Measurements from ENCODE around the gene MARCHF4. TPM values are rescaled to one million over a fixed set of nuclear protein-coding genes. Genes with fewer than 3 reads are reported as not detected.

Gene MARCHF4
- total RNA-seq, 2 donors from 2014 or later: 0.08 TPM; not detected in 1

DNA sequence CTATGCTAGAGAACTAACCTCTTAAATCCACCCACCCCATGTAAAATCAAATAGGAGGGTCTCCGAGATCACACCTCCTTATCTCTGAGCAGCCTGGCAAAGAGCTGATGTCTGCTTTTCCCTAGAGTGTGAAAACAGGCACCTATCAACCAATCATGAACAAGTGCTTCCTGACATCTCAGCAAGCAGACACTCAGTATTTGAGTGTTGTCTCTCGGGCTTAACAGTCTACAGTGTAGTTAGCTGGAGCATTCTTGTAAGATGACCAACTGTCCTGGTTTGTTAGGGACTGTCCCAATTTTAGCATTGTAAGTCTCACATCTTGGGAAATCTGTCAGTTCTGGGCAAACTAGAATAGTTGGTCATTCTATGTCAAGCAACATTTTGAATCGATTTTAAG lies 26.4 kb downstream of the MARCHF4 start:
- Histone ChIP-seq H3K4me1 (peaks cover 0 to 21% of the 10 kb centered on the region in 2 donors), H3K27me3 (no peaks in the 10 kb centered on the region), H3K4me3 (no peak overlapping the region), H3K9me3 (no peaks in the 10 kb centered on the region), H3K27ac (no peak overlapping the region), H3K36me3 (no peaks in the 10 kb centered on the region)
- no peak for DNase-seq (ENCODE audit: low spot score)
- TF ChIP-seq, protein P1, sequence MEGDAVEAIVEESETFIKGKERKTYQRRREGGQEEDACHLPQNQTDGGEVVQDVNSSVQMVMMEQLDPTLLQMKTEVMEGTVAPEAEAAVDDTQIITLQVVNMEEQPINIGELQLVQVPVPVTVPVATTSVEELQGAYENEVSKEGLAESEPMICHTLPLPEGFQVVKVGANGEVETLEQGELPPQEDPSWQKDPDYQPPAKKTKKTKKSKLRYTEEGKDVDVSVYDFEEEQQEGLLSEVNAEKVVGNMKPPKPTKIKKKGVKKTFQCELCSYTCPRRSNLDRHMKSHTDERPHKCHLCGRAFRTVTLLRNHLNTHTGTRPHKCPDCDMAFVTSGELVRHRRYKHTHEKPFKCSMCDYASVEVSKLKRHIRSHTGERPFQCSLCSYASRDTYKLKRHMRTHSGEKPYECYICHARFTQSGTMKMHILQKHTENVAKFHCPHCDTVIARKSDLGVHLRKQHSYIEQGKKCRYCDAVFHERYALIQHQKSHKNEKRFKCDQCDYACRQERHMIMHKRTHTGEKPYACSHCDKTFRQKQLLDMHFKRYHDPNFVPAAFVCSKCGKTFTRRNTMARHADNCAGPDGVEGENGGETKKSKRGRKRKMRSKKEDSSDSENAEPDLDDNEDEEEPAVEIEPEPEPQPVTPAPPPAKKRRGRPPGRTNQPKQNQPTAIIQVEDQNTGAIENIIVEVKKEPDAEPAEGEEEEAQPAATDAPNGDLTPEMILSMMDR (IDR thresholded peaks at IDR 0.05): no peak

DNA sequence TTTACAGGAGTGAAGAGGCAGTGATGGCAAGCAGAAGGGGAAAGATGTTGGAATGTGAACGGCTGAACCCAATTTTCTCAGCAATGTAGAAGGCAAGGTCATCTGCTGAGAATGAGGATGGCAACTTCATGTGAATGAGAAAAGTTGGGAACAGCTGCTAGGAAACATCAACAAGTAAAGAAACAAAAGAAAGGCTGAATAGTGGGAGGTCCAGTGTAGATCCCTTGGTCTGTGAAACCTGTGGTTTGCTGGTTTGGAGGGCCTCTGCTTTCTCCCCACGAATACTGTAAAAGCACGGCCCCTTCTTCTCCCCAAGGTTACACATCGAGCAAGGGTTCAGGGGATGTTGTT lies 27.4 kb downstream of the MARCHF4 start:
- H3K36me3 ChIP-seq: no peaks in the 10 kb centered on the region
- H3K27ac ChIP-seq: no peak overlapping the region
- no peak for DNase-seq (ENCODE audit: low spot score)
- peaks cover 0 to 30% of the 10 kb centered on the region in 2 donors for H3K4me1 ChIP-seq
- H3K9me3 ChIP-seq: no peaks in the 10 kb centered on the region
- no peaks in the 10 kb centered on the region for H3K27me3 ChIP-seq
- TF ChIP-seq, protein P1 (IDR thresholded peaks at IDR 0.05): no peak
- H3K4me3 ChIP-seq: no peak overlapping the region

DNA sequence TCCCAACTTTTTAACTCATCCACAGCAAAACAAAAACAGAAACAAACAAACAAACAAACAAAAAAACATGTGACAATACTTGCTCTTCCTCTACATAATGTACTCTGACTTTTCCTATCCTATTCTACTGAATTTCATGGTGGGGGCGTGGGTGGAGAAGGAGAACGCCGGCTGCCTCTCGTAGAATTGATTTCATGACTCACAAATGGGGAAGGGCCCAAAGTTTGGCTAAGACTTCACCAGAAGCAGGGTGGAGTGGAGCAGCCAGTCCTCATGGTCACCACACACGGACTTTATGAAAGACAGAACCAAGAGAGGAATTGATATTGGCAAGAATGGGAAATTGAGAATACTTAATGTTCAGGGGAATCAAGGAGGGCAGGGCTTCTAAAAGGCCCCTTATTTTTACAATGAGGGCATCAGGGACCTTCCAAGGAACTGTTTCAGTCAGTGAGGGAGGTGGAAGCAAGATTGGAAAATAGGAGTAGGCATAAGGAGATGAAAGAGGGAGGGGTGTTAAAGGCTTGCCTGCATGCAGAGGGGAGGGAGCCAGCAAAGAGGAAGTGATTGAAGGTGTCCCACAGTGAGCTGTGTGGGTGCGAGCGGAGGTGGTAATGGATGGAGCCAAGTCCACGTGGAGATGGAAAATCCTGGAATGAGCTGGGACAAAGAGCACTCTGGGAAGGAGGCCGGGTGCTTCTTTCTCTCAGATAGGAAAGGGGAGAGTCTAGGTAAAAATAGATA lies 27.9 kb downstream of the MARCHF4 start:
- H3K27ac ChIP-seq: no peak overlapping the region
- no peaks in the 10 kb centered on the region for H3K36me3 ChIP-seq
- no peaks in the 10 kb centered on the region for H3K9me3 ChIP-seq
- no peaks in the 10 kb centered on the region for H3K27me3 ChIP-seq
- no peak overlapping the region for H3K4me3 ChIP-seq
- peaks cover 0 to 36% of the 10 kb centered on the region in 2 donors for H3K4me1 ChIP-seq
- no peak for DNase-seq (ENCODE audit: low spot score)
- TF ChIP-seq, protein P1 (IDR thresholded peaks at IDR 0.05): no peak

DNA sequence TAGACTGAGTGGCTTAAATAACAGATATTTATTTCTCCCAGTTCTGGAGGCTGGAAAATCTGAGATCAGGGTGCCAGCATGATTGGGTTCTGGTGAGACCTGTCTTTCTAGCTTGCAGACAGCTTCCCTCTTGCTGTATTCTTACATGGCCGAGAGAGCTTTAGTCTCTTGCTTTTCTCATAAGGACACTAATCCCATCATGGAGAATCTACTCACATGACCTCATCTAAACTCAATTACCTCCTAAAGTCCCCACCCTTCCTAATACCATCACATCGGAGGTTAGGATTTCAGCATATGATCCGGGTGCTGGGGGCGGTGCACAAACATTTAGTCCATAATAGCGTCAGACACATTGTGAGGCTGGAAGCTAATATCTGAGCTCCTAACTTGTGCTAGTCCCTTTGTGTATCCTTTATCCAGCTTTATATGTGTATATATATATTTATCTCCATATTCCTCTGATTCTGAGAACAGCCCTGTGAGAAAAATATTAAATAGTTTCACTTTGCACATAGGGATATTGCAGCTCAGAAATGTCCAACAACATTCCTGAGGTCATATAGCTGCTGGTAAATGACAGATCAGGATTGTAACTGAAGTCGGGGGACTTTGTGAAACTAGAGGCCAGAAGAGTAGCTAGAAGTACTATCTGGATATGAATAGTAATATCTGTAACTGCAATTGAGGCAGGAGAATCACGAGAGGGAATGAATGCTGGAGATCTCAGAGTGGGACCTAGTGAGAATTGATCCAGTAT lies 28.9 kb downstream of the MARCHF4 start:
- TF ChIP-seq, protein P1 (IDR thresholded peaks at IDR 0.05): no peak
- Histone ChIP-seq H3K27ac (no peak overlapping the region), H3K4me3 (no peak overlapping the region), H3K9me3 (no peaks in the 10 kb centered on the region), H3K4me1 (peaks cover 0 to 38% of the 10 kb centered on the region in 2 donors), H3K27me3 (no peaks in the 10 kb centered on the region), H3K36me3 (no peaks in the 10 kb centered on the region)
- DNase-seq (ENCODE audit: low spot score): no peak

- no peak for DNase-seq (ENCODE audit: low spot score)
- Histone ChIP-seq H3K4me3 (no peak overlapping the region), H3K36me3 (no peaks in the 10 kb centered on the region), H3K9me3 (no peaks in the 10 kb centered on the region), H3K4me1 (peaks cover 0 to 38% of the 10 kb centered on the region in 2 donors), H3K27ac (peak overlapping the region in 1 of 2 donors; percentile 23), H3K27me3 (no peaks in the 10 kb centered on the region)
- TF ChIP-seq, protein P1 (IDR thresholded peaks at IDR 0.05): no peak
Measured at GRCh38 chr2:216341121-216341520, 31.2 kb downstream of the MARCHF4 start.

Measured in right atrium auricular region (tissue), 2 donors.